ENCODE results near the gene EML1.

The EML1 gene

GRCh38 chr14:99816642-99817041, 23.4 kb downstream of the EML1 start:
- no peaks in the 10 kb centered on the region for H3K36me3 ChIP-seq (ENCODE audit: insufficient read depth, low read length)
- H3K27ac ChIP-seq (ENCODE audit: low read depth, low read length), result no peak overlapping the region
- H2AFZ ChIP-seq (ENCODE audit: low read length, unreplicated experiment), result no peak overlapping the region
- H3K79me2 ChIP-seq (ENCODE audit: control insufficient read depth, insufficient read depth, low read length, unreplicated experiment), result peaks cover 5% of the 10 kb centered on the region
- no peaks in the 10 kb centered on the region for H3K4me1 ChIP-seq (ENCODE audit: control insufficient read depth, insufficient read depth, low read length, unreplicated experiment)
- H3K4me3 ChIP-seq (ENCODE audit: low read depth, low read length), result no peak overlapping the region
- no peaks in the 10 kb centered on the region for H3K27me3 ChIP-seq (ENCODE audit: insufficient read depth, low read length)

- Histone ChIP-seq H3K36me3 (ENCODE audit: insufficient read depth, low read length) (no peaks in the 10 kb centered on the region), H3K27me3 (ENCODE audit: insufficient read depth, low read length) (no peaks in the 10 kb centered on the region), H3K4me1 (ENCODE audit: control insufficient read depth, insufficient read depth, low read length, unreplicated experiment) (no peaks in the 10 kb centered on the region), H3K27ac (ENCODE audit: low read depth, low read length) (no peak overlapping the region), H3K79me2 (ENCODE audit: control insufficient read depth, insufficient read depth, low read length, unreplicated experiment) (peaks cover 2% of the 10 kb centered on the region), H3K4me3 (ENCODE audit: low read depth, low read length) (no peak overlapping the region), H2AFZ (ENCODE audit: low read length, unreplicated experiment) (no peak overlapping the region)
Measured at GRCh38 chr14:99817331-99817730, 24.1 kb downstream of the EML1 start.

- no peak overlapping the region for H3K27ac ChIP-seq (ENCODE audit: low read depth, low read length)
- H3K36me3 ChIP-seq (ENCODE audit: insufficient read depth, low read length), result no peaks in the 10 kb centered on the region
- H3K4me3 ChIP-seq (ENCODE audit: low read depth, low read length), result no peak overlapping the region
- H3K79me2 ChIP-seq (ENCODE audit: control insufficient read depth, insufficient read depth, low read length, unreplicated experiment), result peaks cover 4% of the 10 kb centered on the region
- no peaks in the 10 kb centered on the region for H3K27me3 ChIP-seq (ENCODE audit: insufficient read depth, low read length)
- H2AFZ ChIP-seq (ENCODE audit: low read length, unreplicated experiment), result no peak overlapping the region
- H3K4me1 ChIP-seq (ENCODE audit: control insufficient read depth, insufficient read depth, low read length, unreplicated experiment), result no peaks in the 10 kb centered on the region
Measured at GRCh38 chr14:99818503-99819036, 25.4 kb downstream of the EML1 start.

GRCh38 chr14:99819514-99819913, 26.3 kb downstream of the EML1 start:
- Histone ChIP-seq H3K79me2 (ENCODE audit: control insufficient read depth, insufficient read depth, low read length, unreplicated experiment) (peaks cover 3% of the 10 kb centered on the region), H3K27ac (ENCODE audit: low read depth, low read length) (no peak overlapping the region), H3K36me3 (ENCODE audit: insufficient read depth, low read length) (no peaks in the 10 kb centered on the region), H2AFZ (ENCODE audit: low read length, unreplicated experiment) (no peak overlapping the region), H3K4me1 (ENCODE audit: control insufficient read depth, insufficient read depth, low read length, unreplicated experiment) (no peaks in the 10 kb centered on the region), H3K4me3 (ENCODE audit: low read depth, low read length) (no peak overlapping the region), H3K27me3 (ENCODE audit: insufficient read depth, low read length) (no peaks in the 10 kb centered on the region)

- Histone ChIP-seq H3K27me3 (ENCODE audit: insufficient read depth, low read length) (no peaks in the 10 kb centered on the region), H3K4me3 (ENCODE audit: low read depth, low read length) (no peak overlapping the region), H3K4me1 (ENCODE audit: control insufficient read depth, insufficient read depth, low read length, unreplicated experiment) (no peaks in the 10 kb centered on the region), H3K36me3 (ENCODE audit: insufficient read depth, low read length) (no peaks in the 10 kb centered on the region), H2AFZ (ENCODE audit: low read length, unreplicated experiment) (no peak overlapping the region), H3K79me2 (ENCODE audit: control insufficient read depth, insufficient read depth, low read length, unreplicated experiment) (peaks cover 2% of the 10 kb centered on the region), H3K27ac (ENCODE audit: low read depth, low read length) (no peak overlapping the region)
Measured at GRCh38 chr14:99820702-99821331, 27.6 kb downstream of the EML1 start.

GRCh38 chr14:99821519-99822508, 28.6 kb downstream of the EML1 start:
- no peak overlapping the region for H3K4me3 ChIP-seq (ENCODE audit: low read depth, low read length)
- H3K79me2 ChIP-seq (ENCODE audit: control insufficient read depth, insufficient read depth, low read length, unreplicated experiment), result peaks cover 2% of the 10 kb centered on the region
- H3K27me3 ChIP-seq (ENCODE audit: insufficient read depth, low read length), result no peaks in the 10 kb centered on the region
- H3K36me3 ChIP-seq (ENCODE audit: insufficient read depth, low read length), result no peaks in the 10 kb centered on the region
- H2AFZ ChIP-seq (ENCODE audit: low read length, unreplicated experiment), result no peak overlapping the region
- H3K4me1 ChIP-seq (ENCODE audit: control insufficient read depth, insufficient read depth, low read length, unreplicated experiment), result no peaks in the 10 kb centered on the region
- no peak overlapping the region for H3K27ac ChIP-seq (ENCODE audit: low read depth, low read length)

- no peaks in the 10 kb centered on the region for H3K27me3 ChIP-seq (ENCODE audit: insufficient read depth, low read length)
- H3K36me3 ChIP-seq (ENCODE audit: insufficient read depth, low read length), result no peaks in the 10 kb centered on the region
- H3K27ac ChIP-seq (ENCODE audit: low read depth, low read length), result no peak overlapping the region
- H3K4me3 ChIP-seq (ENCODE audit: low read depth, low read length), result no peak overlapping the region
- peaks cover 2% of the 10 kb centered on the region for H3K79me2 ChIP-seq (ENCODE audit: control insufficient read depth, insufficient read depth, low read length, unreplicated experiment)
- H2AFZ ChIP-seq (ENCODE audit: low read length, unreplicated experiment), result no peak overlapping the region
- H3K4me1 ChIP-seq (ENCODE audit: control insufficient read depth, insufficient read depth, low read length, unreplicated experiment), result no peaks in the 10 kb centered on the region
Measured at GRCh38 chr14:99822800-99823455, 29.7 kb downstream of the EML1 start.

- peaks cover 2% of the 10 kb centered on the region for H3K79me2 ChIP-seq (ENCODE audit: control insufficient read depth, insufficient read depth, low read length, unreplicated experiment)
- H3K4me3 ChIP-seq (ENCODE audit: low read depth, low read length), result no peak overlapping the region
- no peak overlapping the region for H2AFZ ChIP-seq (ENCODE audit: low read length, unreplicated experiment)
- H3K4me1 ChIP-seq (ENCODE audit: control insufficient read depth, insufficient read depth, low read length, unreplicated experiment), result no peaks in the 10 kb centered on the region
- H3K27ac ChIP-seq (ENCODE audit: low read depth, low read length), result no peak overlapping the region
- H3K36me3 ChIP-seq (ENCODE audit: insufficient read depth, low read length), result no peaks in the 10 kb centered on the region
- no peaks in the 10 kb centered on the region for H3K27me3 ChIP-seq (ENCODE audit: insufficient read depth, low read length)
Measured at GRCh38 chr14:99824776-99825175, 31.6 kb downstream of the EML1 start.

- Histone ChIP-seq H3K4me1 (ENCODE audit: control insufficient read depth, insufficient read depth, low read length, unreplicated experiment) (no peaks in the 10 kb centered on the region), H3K36me3 (ENCODE audit: insufficient read depth, low read length) (no peaks in the 10 kb centered on the region)
Measured at GRCh38 chr14:99829450-99829849, 36.2 kb downstream of the EML1 start.

GRCh38 chr14:99831303-99831702, 38.1 kb downstream of the EML1 start:
- no peaks in the 10 kb centered on the region for H3K4me1 ChIP-seq (ENCODE audit: control insufficient read depth, insufficient read depth, low read length, unreplicated experiment)
- no peak overlapping the region for H3K27ac ChIP-seq (ENCODE audit: low read depth, low read length)
- no peak overlapping the region for H2AFZ ChIP-seq (ENCODE audit: low read length, unreplicated experiment)
- H3K79me2 ChIP-seq (ENCODE audit: control insufficient read depth, insufficient read depth, low read length, unreplicated experiment), result no peaks in the 10 kb centered on the region
- H3K36me3 ChIP-seq (ENCODE audit: insufficient read depth, low read length), result no peaks in the 10 kb centered on the region
- no peaks in the 10 kb centered on the region for H3K27me3 ChIP-seq (ENCODE audit: insufficient read depth, low read length)
- H3K4me3 ChIP-seq (ENCODE audit: low read depth, low read length), result no peak overlapping the region

More at GRCh38 chr14:99829450-99829849, 36.2 kb downstream of the EML1 start:
- no peak overlapping the region for H3K4me3 ChIP-seq (ENCODE audit: low read depth, low read length)
- H3K27me3 ChIP-seq (ENCODE audit: insufficient read depth, low read length), result no peaks in the 10 kb centered on the region
- H2AFZ ChIP-seq (ENCODE audit: low read length, unreplicated experiment), result no peak overlapping the region
- H3K79me2 ChIP-seq (ENCODE audit: control insufficient read depth, insufficient read depth, low read length, unreplicated experiment), result no peaks in the 10 kb centered on the region
- no peak overlapping the region for H3K27ac ChIP-seq (ENCODE audit: low read depth, low read length)

Data from ACC112 (cell line).